Neural cell (in vitro differentiated cells): Measurements from ENCODE around the gene MARCHF9. TPM values are rescaled to one million over a fixed set of nuclear protein-coding genes. Genes with fewer than 3 reads are reported as not detected.

ENCODE experiments used
- H2AFZ ChIP-seq: fragments of 200-600, 300-800 bp; sonication (generic), shearing (Covaris generic); 2 replicates; pipeline ENCODE4 v1.6.0; 2014; ENCODE audit warnings: low read depth, mild to moderate bottlenecking, antibody characterized with exemption, low read length, moderate library complexity
- H3F3A ChIP-seq: fragments of 200-600 bp; shearing (Covaris generic); 2 replicates; pipeline ENCODE4 v1.6.1; 2016; ENCODE audit warnings: mild to moderate bottlenecking, moderate library complexity, mixed read lengths, antibody characterized with exemption, low read length; ENCODE audit not compliant: insufficient read depth, poor library complexity, severe bottlenecking
- H3K27ac ChIP-seq: fragments of 200-600, 300-800 bp; sonication (generic), shearing (Covaris generic); 2 replicates; pipeline ENCODE4 v1.5.1; 2014; ENCODE audit warnings: mild to moderate bottlenecking, low read length, moderate library complexity
- H3K27me3 ChIP-seq: fragments of 300-800, 200-600 bp; sonication (generic), shearing (Covaris generic); 2 replicates; pipeline ENCODE4 v1.6.0; 2014; ENCODE audit warnings: mild to moderate bottlenecking, low read depth, low read length, moderate library complexity; ENCODE audit not compliant: insufficient read depth
- H3K36me3 ChIP-seq: fragments of 300-800, 200-600 bp; sonication (generic), shearing (Covaris generic); 2 replicates; pipeline ENCODE4 v1.5.1; 2014; ENCODE audit warnings: mild to moderate bottlenecking, antibody characterized with exemption, low read length, moderate library complexity; ENCODE audit not compliant: insufficient read depth
- H3K4me2 ChIP-seq: fragments of 300-800, 200-600 bp; sonication (generic), shearing (Covaris generic); 2 replicates; pipeline ENCODE4 v1.6.0; 2014; ENCODE audit warnings: mild to moderate bottlenecking, low read length
- H3K4me3 ChIP-seq: fragments of 300-800, 200-600 bp; sonication (generic), shearing (Covaris generic); 2 replicates; pipeline ENCODE4 v1.5.1; 2014; ENCODE audit warnings: mild to moderate bottlenecking, low read length, moderate library complexity
- H3K79me2 ChIP-seq: fragments of 200-600 bp; shearing (Covaris generic); replicated peaks from 2 replicates; pipeline ENCODE4 v1.6.0; 2014; ENCODE audit warnings: mild to moderate bottlenecking, low read length, moderate library complexity; ENCODE audit not compliant: insufficient read depth
- H3K9ac ChIP-seq: fragments of 300-800, 200-600 bp; sonication (generic), shearing (Covaris generic); 2 replicates; pipeline ENCODE4 v1.6.1; 2016; ENCODE audit warnings: mild to moderate bottlenecking, low read length, mixed read lengths
- H3K9me2 ChIP-seq: fragments of 200-600 bp; shearing (Covaris generic); 2 replicates; pipeline ENCODE4 v1.6.1; 2016; ENCODE audit warnings: mild to moderate bottlenecking, low read length, mixed read lengths; ENCODE audit not compliant: insufficient read depth
- H3K9me3 ChIP-seq: fragments of 200-600, 300-800 bp; sonication (generic), shearing (Covaris generic); 2 replicates; pipeline ENCODE4 v1.6.1; 2016; ENCODE audit warnings: mild to moderate bottlenecking, mixed run types, low read length, moderate library complexity, mixed read lengths
- H4K20me1 ChIP-seq: fragments of 200-600 bp; shearing (Covaris generic); 2 replicates; pipeline ENCODE4 v1.6.1; 2016; ENCODE audit warnings: mild to moderate bottlenecking, mixed run types; ENCODE audit not compliant: insufficient read depth
- CTCF ChIP-seq: fragments of 450-650 bp; IDR thresholded peaks from 2 replicates; pipeline ENCODE4 v1.5.1; 2014; ENCODE audit warnings: antibody characterized with exemption, mild to moderate bottlenecking, moderate library complexity; ENCODE audit not compliant: poor library complexity, severe bottlenecking
- EP300 ChIP-seq: fragments of 450-650 bp; conservative IDR thresholded peaks from 2 replicates; pipeline ENCODE4 v1.6.1; 2014; ENCODE audit warnings: antibody characterized with exemption, mild to moderate bottlenecking, moderate library complexity; ENCODE audit not compliant: poor library complexity, severe bottlenecking
- EZH2 ChIP-seq: fragments of 200-600, 300-800 bp; shearing (Covaris generic), sonication (generic); IDR thresholded peaks from 2 replicates; pipeline ENCODE4 v1.6.1; 2014; ENCODE audit warnings: antibody characterized with exemption, low read length, borderline replicate concordance, mild to moderate bottlenecking; ENCODE audit not compliant: insufficient read depth, poor library complexity, severe bottlenecking
- MXI1 ChIP-seq: fragments of 450-650 bp; conservative IDR thresholded peaks from 2 replicates; pipeline ENCODE4 v1.6.1; 2014; ENCODE audit warnings: antibody characterized with exemption, mild to moderate bottlenecking; ENCODE audit not compliant: poor library complexity, severe bottlenecking
- POLR2AphosphoS5 ChIP-seq: IDR thresholded peaks from 2 replicates; pipeline ENCODE4 v1.6.1; 2012
- RAD21 ChIP-seq: fragments of 450-650 bp; conservative IDR thresholded peaks from 2 replicates; pipeline ENCODE4 v1.6.1; 2014; ENCODE audit warnings: antibody characterized with exemption, mild to moderate bottlenecking, moderate library complexity
- REST ChIP-seq: IDR thresholded peaks from 2 replicates; pipeline ENCODE4 v1.6.1; 2012; ENCODE audit warnings: borderline replicate concordance
- SMC3 ChIP-seq: fragments of 450-650 bp; conservative IDR thresholded peaks from 2 replicates; pipeline ENCODE4 v1.6.1; 2014; ENCODE audit warnings: antibody characterized with exemption, mild to moderate bottlenecking, moderate library complexity; ENCODE audit not compliant: poor library complexity
- TAF1 ChIP-seq: IDR thresholded peaks from 2 replicates; pipeline ENCODE4 v1.6.1; 2012; ENCODE audit warnings: low read depth
- polyA plus RNA-seq: library from polyadenylated mRNA; depleted of rRNA; stranded (reverse); fragments of >200 nt; gene quantifications from 2 replicates; pipeline ENCODE4 v1.2.3, GENCODE V29; 2014

Gene MARCHF9
- polyA plus RNA-seq, 1 donor from 2014 or later = 34.5 TPM

GRCh38 chr12:57723630-57723962 lies 31.3 kb upstream of the MARCHF9 start:
- peaks cover 4% of the 10 kb centered on the region for H3K36me3 ChIP-seq
- no peak overlapping the region for H3K4me2 ChIP-seq
- H4K20me1 ChIP-seq = no peaks in the 10 kb centered on the region
- no peak overlapping the region for H3K27ac ChIP-seq
- no peaks in the 10 kb centered on the region for H3F3A ChIP-seq
- no peaks in the 10 kb centered on the region for H3K79me2 ChIP-seq
- H3K9me2 ChIP-seq = no peaks in the 10 kb centered on the region
- no peak overlapping the region for H2AFZ ChIP-seq
- peaks cover 30% of the 10 kb centered on the region for H3K27me3 ChIP-seq
- no peak overlapping the region for H3K9ac ChIP-seq
- no peak overlapping the region for H3K4me3 ChIP-seq
- TF ChIP-seq SMC3 (no peak), REST (no peak), RAD21 (no peak), EP300 (no peak), CTCF (no peak), TAF1 (no peak)
- H3K9me3 ChIP-seq = no peaks in the 10 kb centered on the region

GRCh38 chr12:57724003-57724935 lies 30.6 kb upstream of the MARCHF9 start:
- TF ChIP-seq SMC3 (no peak), TAF1 (no peak), EZH2 (no peak), RAD21 (no peak), CTCF (no peak), EP300 (no peak), MXI1 (no peak), POLR2AphosphoS5 (no peak), REST (no peak)
- Histone ChIP-seq H3F3A (no peaks in the 10 kb centered on the region), H4K20me1 (no peaks in the 10 kb centered on the region), H3K4me3 (no peak overlapping the region), H2AFZ (no peak overlapping the region), H3K36me3 (peaks cover 4% of the 10 kb centered on the region), H3K9ac (no peak overlapping the region), H3K4me2 (no peak overlapping the region), H3K27me3 (peaks cover 35% of the 10 kb centered on the region), H3K9me3 (no peaks in the 10 kb centered on the region), H3K27ac (no peak overlapping the region), H3K79me2 (no peaks in the 10 kb centered on the region), H3K9me2 (no peaks in the 10 kb centered on the region)
